ENCODE measurements around the gene SLC25A40.
"Not testable (repeated sequence)": the region's sequence is repeated elsewhere in the genome, so short reads cannot be mapped to it uniquely, and the experiment has no call there.

The SLC25A40 gene
- long read RNA-seq, full-length matches to known transcripts = 39 of 116 reads
- long read RNA-seq, partial matches to known transcripts = 10 of 116 reads
- long read RNA-seq, other reads (novel, unspliced or antisense) = 67 of 116 reads

GRCh38 chr7:87876040-87876868 is at the start of gene SLC25A40, which contains the start of gene DBF4:
Gene SLC25A40, minus strand, starts transcription at chr7:87876360. Its CDS starts 17,633 bp downstream, at chr7:87858727.
Gene DBF4, plus strand, starts transcription at chr7:87876493. Its CDS starts 240 bp downstream, at chr7:87876733.
- H3K27me3 ChIP-seq (ENCODE audit: insufficient read depth, poor library complexity, severe bottlenecking) = no peaks in the 10 kb centered on the region
- peak within 1 kb of the TSS; percentile 96 for H3K27ac ChIP-seq (replicated peaks)

GRCh38 chr7:87922759-87923395 is 46.7 kb upstream of the SLC25A40 start:
- not testable (repeated sequence) for H3K4me3 ChIP-seq (replicated peaks; ENCODE audit: insufficient read depth, low read length); DNase-seq (ENCODE audit: low read depth in 1 of 2, low spot score in 1 of 2); H3K27ac ChIP-seq (replicated peaks); H3K27me3 ChIP-seq (ENCODE audit: insufficient read depth, poor library complexity, severe bottlenecking)

More at GRCh38 chr7:87876040-87876868, at the start of gene SLC25A40, which contains the start of gene DBF4:
- TF ChIP-seq SPI1 (IDR thresholded peaks at IDR 0.05; ENCODE audit: borderline replicate concordance, low read depth) (no peak), GABPA (IDR thresholded peaks at IDR 0.05; ENCODE audit: low read depth) (peak; percentile 64), POLR2AphosphoS5 (IDR thresholded peaks at IDR 0.05; ENCODE audit: low read depth) (peak; percentile 80), CTCF (IDR thresholded peaks at IDR 0.05; ENCODE audit: insufficient read depth, low read length) (no peak), REST (IDR thresholded peaks at IDR 0.05; ENCODE audit: insufficient replicate concordance, low read depth) (no peak)
- peak; percentile 82 to 96 for DNase-seq (ENCODE audit: low read depth in 1 of 2, low spot score in 1 of 2)
- H3K4me3 ChIP-seq (replicated peaks; ENCODE audit: insufficient read depth, low read length) = peak within 1 kb of the TSS; percentile 81

- Histone ChIP-seq H3K27ac (replicated peaks) (no peak overlapping the region), H3K27me3 (ENCODE audit: insufficient read depth, poor library complexity, severe bottlenecking) (no peaks in the 10 kb centered on the region), H3K4me3 (replicated peaks; ENCODE audit: insufficient read depth, low read length) (no peak overlapping the region)
- TF ChIP-seq REST (IDR thresholded peaks at IDR 0.05; ENCODE audit: insufficient replicate concordance, low read depth) (no peak), CTCF (IDR thresholded peaks at IDR 0.05; ENCODE audit: insufficient read depth, low read length) (no peak), SPI1 (IDR thresholded peaks at IDR 0.05; ENCODE audit: borderline replicate concordance, low read depth) (no peak), GABPA (IDR thresholded peaks at IDR 0.05; ENCODE audit: low read depth) (no peak), POLR2AphosphoS5 (IDR thresholded peaks at IDR 0.05; ENCODE audit: low read depth) (no peak)
- DNase-seq (ENCODE audit: low read depth in 1 of 2, low spot score in 1 of 2) = no peak
Measured at GRCh38 chr7:87920578-87920977, 44.4 kb upstream of the SLC25A40 start.

GRCh38 chr7:87919875-87920274 is 43.7 kb upstream of the SLC25A40 start:
- TF ChIP-seq SPI1 (IDR thresholded peaks at IDR 0.05; ENCODE audit: borderline replicate concordance, low read depth) (no peak), POLR2AphosphoS5 (IDR thresholded peaks at IDR 0.05; ENCODE audit: low read depth) (no peak), GABPA (IDR thresholded peaks at IDR 0.05; ENCODE audit: low read depth) (no peak), CTCF (IDR thresholded peaks at IDR 0.05; ENCODE audit: insufficient read depth, low read length) (no peak), REST (IDR thresholded peaks at IDR 0.05; ENCODE audit: insufficient replicate concordance, low read depth) (no peak)
- Histone ChIP-seq H3K27me3 (ENCODE audit: insufficient read depth, poor library complexity, severe bottlenecking) (no peaks in the 10 kb centered on the region), H3K27ac (replicated peaks) (no peak overlapping the region), H3K4me3 (replicated peaks; ENCODE audit: insufficient read depth, low read length) (no peak overlapping the region)
- DNase-seq (ENCODE audit: low read depth in 1 of 2, low spot score in 1 of 2) = no peak

Data from HL-60 (cell line).